NCI-H774 (cell line): ENCODE results near the gene PLCL1.

ENCODE experiments used
- DNase-seq: peaks from one replicate; lab custom pipeline; 2025; lab: John Stamatoyannopoulos, UW

The PLCL1 gene

GRCh38 chr2:198117406-198118041, 313.1 kb downstream of the PLCL1 start:
- no peak for DNase-seq

DNA sequence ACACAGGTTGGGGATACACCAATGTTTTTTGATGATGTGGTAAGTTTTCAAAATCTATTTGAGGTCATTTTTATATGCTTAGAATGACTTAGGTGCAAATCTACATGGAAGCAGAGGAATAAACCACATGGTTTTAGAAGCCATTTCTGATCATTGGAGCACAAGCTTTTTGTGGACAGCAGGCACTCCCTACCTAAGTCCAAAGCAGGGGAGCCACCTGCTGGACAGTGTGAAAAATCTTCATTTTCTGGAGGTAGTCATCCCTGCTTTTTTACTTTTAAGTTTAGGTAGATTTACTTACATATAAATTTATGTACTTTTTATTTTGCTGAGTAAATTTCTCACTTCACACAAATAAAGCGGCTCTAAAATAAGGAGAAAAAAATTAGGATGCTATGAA, 323.2 kb downstream of the PLCL1 start:
- DNase-seq: peak; percentile 71

DNA sequence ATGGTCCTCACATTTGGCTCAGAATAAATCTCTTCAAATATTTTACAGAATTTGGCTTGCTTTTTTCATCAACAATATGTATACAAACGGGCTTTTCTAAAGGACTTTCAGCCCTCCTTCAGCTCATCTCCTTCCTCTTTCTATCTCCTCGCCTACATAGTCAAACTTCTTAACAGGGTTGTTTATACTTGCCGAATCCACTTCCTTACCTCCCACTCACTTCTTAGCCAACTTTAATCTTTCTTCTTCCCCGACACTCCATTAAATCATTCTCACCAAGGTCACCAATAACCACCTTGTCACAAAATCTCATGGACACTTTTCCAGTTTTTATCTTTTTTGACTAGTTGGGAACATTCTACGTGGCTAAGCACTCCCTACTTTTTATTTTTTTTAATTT, 325.2 kb downstream of the PLCL1 start:
- DNase-seq: no peak

DNA sequence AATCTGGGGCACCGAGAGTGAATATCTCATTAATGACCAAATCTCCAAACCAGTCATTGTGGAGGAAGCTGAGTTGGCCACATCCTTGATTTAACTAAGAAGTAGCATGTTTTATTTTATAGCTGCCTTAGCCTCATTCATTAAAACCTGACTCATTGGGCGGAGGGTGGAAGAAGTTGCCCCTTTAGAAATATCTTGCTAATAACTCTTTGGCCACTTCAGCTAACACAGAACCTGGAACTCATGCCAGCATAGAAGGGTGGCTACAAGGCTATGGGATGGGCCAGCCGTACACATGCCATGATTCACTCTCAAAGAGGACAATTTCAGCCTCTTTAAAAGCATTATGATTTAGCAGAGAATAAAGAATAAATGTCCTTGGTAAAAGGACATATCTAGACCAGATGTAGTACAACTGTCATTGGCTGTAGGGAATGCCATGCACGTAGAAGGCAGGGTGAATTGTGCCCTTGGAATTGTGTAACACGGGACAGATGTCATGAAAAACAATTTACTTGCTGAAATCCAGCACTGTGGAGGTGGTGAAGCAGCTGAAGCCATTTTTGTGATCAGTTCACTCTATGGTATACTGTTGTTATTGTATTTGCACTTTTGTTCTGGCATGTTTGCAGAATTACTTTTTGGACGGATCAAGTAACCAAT, 330.0 kb downstream of the PLCL1 start:
- no peak for DNase-seq

GRCh38 chr2:198135481-198135934, 331.1 kb downstream of the PLCL1 start:
- DNase-seq: no peak

DNA sequence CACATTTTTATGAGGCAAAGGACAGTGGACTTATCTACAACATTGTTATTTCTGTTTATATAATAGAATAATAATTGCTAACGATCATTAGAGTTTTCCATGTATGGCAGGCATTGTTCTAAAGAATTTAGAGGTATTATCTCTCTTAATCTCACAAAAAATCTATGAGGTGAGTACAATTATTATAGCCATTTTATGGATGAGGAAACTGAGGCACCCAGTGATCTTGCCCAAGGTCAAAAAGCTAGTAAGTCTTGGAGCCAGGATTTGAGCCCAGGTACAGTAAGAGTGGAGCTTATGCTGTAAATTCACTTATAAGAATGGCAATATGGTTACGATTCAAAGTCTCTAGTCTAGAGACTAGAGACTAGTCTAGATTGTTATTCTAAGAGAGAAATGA, 331.7 kb downstream of the PLCL1 start:
- DNase-seq: no peak

GRCh38 chr2:198137733-198138132, 333.3 kb downstream of the PLCL1 start:
- DNase-seq: no peak

DNA sequence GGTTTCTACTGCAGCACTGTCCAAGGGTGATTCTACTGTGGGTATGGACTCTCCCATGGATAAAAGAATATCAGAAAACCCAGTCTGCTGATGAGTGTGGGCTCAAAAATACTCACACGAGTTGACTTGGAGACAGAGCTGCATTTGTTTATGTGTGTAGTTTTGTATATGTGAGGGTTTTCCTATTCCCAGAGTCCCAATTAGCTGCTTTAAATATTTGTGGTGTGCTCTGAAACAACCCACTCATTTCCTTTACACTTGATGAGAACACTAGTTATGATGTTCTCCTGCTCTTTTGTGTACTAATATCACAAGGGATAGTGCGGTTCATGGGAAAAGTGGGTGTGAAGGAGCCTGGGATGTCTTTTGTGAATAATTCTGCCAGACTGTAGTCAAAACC, 337.3 kb downstream of the PLCL1 start:
- no peak for DNase-seq

- DNase-seq: no peak
These were observed 338.8 kb downstream of the PLCL1 start for GRCh38 chr2:198143156-198143555.

DNA sequence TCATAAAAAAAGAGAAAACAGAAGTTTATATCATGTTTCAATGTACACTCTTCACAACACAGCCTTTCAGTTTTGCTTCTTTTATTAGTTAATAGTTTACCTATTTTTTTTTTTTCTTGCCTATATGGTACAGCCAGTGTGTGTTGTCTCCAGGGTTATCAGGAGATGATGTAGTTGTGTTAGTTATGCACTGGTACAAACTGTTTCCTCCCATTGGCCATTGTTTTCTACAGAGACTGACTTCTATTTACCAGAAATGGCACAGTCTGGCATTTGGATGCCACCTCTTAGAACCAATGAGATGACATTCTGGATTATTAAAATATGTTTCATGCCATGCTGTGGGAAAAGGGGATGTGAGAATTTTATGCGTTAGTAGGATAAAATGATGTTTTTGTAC, 339.4 kb downstream of the PLCL1 start:
- no peak for DNase-seq

DNA sequence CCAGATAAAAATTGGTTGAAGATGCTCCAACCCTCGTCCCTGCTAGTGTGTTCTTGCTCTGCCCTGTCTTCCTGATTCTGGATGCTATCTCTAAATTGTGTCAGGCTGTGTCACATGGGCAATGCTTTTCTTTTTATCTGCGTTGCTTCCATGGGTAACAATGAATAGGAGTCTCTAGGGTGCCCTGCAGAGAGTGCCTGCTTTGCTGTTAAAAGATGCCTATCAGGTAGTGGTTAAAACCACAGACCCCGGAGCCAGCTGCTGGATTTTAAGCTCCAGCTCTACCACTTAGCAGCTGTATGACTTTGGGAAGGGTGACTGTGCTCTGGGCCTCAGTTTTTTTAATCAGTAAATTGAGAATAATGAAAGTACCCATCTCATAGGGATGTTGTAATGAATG, 340.3 kb downstream of the PLCL1 start:
- no peak for DNase-seq

GRCh38 chr2:198146346-198146940, 342.1 kb downstream of the PLCL1 start:
- DNase-seq: no peak

GRCh38 chr2:198157314-198157713, 352.9 kb downstream of the PLCL1 start:
- DNase-seq: no peak

GRCh38 chr2:198161151-198161550, 356.8 kb downstream of the PLCL1 start:
- DNase-seq: no peak

- DNase-seq: no peak
These were observed 357.9 kb downstream of the PLCL1 start for GRCh38 chr2:198162276-198162675.

DNA sequence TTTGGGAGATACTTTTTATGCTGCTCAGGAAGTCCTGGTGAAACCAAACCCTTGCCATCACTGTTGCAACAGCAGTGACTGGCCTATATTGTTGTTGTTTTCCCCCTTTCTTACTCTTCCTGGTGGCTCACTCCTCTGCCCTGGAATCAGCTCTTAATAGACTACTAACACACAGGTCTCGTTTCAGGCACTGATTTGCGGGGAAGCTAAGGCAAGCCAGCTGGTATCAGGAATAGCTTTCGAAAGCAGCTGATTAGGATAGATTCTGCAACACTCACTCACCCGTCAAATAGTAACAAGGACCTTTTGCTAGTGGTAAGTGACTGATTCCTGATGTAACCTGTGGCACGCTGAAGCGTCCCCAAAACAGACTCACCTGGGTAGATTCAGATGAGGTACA, 360.4 kb downstream of the PLCL1 start:
- DNase-seq: no peak

DNA sequence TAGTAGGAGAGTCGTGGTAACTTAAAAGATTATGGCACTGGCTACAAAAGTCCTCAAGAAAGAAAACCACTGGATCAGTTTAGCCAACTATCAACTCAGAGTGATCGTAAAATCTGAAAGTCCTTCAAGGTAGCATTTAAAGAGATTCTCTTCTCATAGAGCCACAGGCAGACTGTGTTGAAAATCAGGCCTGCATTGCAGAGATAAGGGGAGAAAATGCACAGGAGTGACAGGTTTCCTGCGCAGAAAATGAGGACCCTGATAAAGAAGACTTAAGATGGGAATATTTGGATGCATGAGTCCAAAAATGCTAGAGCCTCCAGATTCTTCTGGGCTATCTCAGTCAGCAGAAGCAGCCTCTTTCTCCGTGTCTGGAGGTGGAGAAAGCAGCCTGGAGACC, 360.9 kb downstream of the PLCL1 start:
- DNase-seq: no peak

- DNase-seq: no peak
These were observed 363.0 kb downstream of the PLCL1 start for GRCh38 chr2:198167346-198167745.

DNA sequence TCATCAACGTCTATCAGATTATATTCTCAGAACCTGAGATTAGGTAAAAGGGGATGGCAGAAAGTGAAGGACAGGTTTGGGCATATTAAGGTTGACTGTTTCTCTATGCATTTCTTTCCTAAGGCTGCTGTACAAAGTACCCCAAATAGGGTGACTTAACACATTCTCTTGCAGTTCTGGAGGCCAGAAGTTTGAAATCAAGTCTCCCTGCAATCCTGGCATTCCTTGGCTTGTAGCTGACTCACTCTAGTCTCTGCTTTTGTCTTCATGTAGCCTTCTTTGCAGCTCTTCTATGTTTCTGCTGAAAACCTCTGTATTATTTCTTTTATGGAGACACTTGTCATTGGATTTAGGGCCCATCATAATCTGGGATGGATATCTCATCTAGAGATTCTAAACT, 364.3 kb downstream of the PLCL1 start:
- DNase-seq: no peak

- no peak for DNase-seq
These were observed 368.8 kb downstream of the PLCL1 start for GRCh38 chr2:198173242-198173641.

- no peak for DNase-seq
These were observed 369.5 kb downstream of the PLCL1 start for GRCh38 chr2:198173864-198174263.

DNA sequence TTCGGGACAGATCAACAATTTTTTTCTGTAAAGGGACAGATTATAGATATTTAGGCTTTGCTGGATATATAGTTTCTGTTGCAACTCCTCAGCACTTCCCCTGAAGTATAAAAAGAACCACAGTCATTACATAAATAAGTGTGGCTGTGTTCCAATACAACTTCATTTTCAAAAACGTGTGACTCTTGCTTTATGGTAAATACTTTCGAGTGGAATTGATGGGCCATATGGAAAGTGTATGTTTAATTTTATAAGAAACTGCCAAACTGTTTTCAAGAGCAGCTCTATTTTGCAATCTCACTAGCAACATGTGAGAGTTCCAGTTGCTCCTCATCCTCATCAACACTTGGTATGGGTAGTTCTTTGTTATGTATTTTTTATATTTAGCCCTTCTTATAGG, 370.9 kb downstream of the PLCL1 start:
- no peak for DNase-seq

GRCh38 chr2:198177040-198177439, 372.6 kb downstream of the PLCL1 start:
- DNase-seq: no peak

GRCh38 chr2:198178766-198179165, 374.4 kb downstream of the PLCL1 start:
- DNase-seq: no peak
